ENCODE results near the gene ZNF205. TPM values are rescaled to one million over a fixed set of nuclear protein-coding genes. Genes with fewer than 3 reads are reported as not detected.

Gene ZNF205
- total and polyA plus RNA-seq, 2 of the 8 experiments (the other 6 are each of a cell fraction or from before 2014, with no cell fraction given), result 19.1 to 19.9 TPM

DNA sequence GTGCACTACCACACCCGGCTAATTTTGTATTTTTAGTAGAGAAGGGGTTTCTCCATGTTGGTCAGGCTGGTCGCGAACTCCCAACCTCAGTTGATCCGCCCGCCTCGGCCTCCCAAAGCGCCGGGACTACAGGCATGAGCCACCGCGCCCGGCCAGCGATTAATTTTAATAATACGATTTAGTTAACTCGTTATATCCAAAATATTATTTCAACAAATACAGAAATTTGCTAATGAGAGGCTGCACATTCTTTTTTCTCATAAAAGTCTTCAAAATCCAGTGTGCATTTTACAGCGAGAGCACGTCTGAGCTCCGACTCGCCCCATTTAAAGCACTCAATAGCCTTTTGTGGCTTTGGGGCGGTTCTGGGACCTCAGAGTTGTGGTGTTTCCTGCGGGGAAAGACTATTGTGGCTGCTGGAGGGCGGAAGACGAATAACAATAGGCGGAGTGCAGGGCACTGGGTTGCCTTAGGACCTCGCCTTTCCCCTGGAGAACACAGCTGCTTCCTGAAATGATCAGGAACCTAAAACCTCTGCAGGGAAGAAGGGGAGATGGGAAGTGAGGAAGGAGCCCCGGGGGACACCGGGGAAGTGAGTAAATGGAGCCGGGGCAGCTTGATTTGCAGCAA, 10.4 kb upstream of the ZNF205 start:
- H2BK15ac ChIP-seq (ENCODE audit: low read length), result no peak overlapping the region
- H4K5ac ChIP-seq (ENCODE audit: insufficient read length, low read depth, low read length), result no peak overlapping the region
- no peak overlapping the region for H2BK120ac ChIP-seq (replicated peaks; ENCODE audit: low read depth, low read length)
- H3K9me3 ChIP-seq (ENCODE audit: insufficient read depth in 2 of 2, low read depth in 1 of 2, low read length in 1 of 2), result no peaks in the 10 kb centered on the region
- peaks cover 6 to 20% of the 10 kb centered on the region in 2 experiments; a peak in 3 of 4 replicates for H3K79me2 ChIP-seq (ENCODE audit: control insufficient read depth in 1 of 2, insufficient read depth in 2 of 2, low read length in 2 of 2)
- H3K14ac ChIP-seq (ENCODE audit: insufficient read length), result no peak overlapping the region
- H3K4me2 ChIP-seq (ENCODE audit: insufficient read depth in 1 of 2, low read depth in 2 of 2, low read length in 2 of 2), result peak overlapping the region; percentile 36 to 82; a peak in 3 of 4 replicates
- peak in 1 of 2 experiments; percentile 61 for DNase-seq (ENCODE audit: low read depth in 1 of 2, low spot score in 2 of 2)
- H2BK5ac ChIP-seq (ENCODE audit: low read depth, low read length), result no peak overlapping the region; the same call in 1 of the 2 replicates
- peaks cover 18% of the 10 kb centered on the region for H3K23me2 ChIP-seq (ENCODE audit: low read depth, low read length)
- no peaks in the 10 kb centered on the region for H4K20me1 ChIP-seq (replicated peaks in 1 of 2; ENCODE audit: control insufficient read depth in 1 of 2, insufficient read depth in 2 of 2, low read length in 2 of 2)
- no peak overlapping the region for H3K9ac ChIP-seq (replicated peaks in 1 of 4; ENCODE audit: extremely low read depth in 1 of 4, low read depth in 3 of 4, low read length in 3 of 4)
- no peak for FAIRE-seq
- H2AFZ ChIP-seq (ENCODE audit: low read length), result no peak overlapping the region
- no peak overlapping the region for H3K18ac ChIP-seq (ENCODE audit: extremely low read depth, low read length)
- H3K27me3 ChIP-seq (replicated peaks in 1 of 4; ENCODE audit: control insufficient read depth in 3 of 4, extremely low read depth in 1 of 4, insufficient read depth in 3 of 4, low read length in 3 of 4), result no peaks in the 10 kb centered on the region
- no peak overlapping the region for H2BK12ac ChIP-seq (ENCODE audit: low read depth, low read length)
- peaks cover 0 to 5% (median 0%) of the 10 kb centered on the region in 4 experiments; a peak in 1 of 8 replicates for H3K36me3 ChIP-seq (ENCODE audit: control insufficient read depth in 2 of 4, insufficient read depth in 4 of 4, low read length in 3 of 4)
- peaks cover 10 to 23% (median 15%) of the 10 kb centered on the region in 4 experiments for H3K4me1 ChIP-seq (replicated peaks in 1 of 4; ENCODE audit: control insufficient read depth in 3 of 4, insufficient read depth in 4 of 4, low read length in 3 of 4)
- CTCF ChIA-PET (ENCODE audit: partially characterized antibody), result interaction anchor here (0.7 to 36.8 kb wide), 13 partner anchors 9 to 90 kb away, joined by 3 to 619 read pairs (median 4); partner anchors contain the start of genes IL32, ZNF205 and ZNF213
- POLR2A ChIA-PET (ENCODE audit: partially characterized antibody), result interaction anchor here (0.8 to 15.4 kb wide), 22 partner anchors 8 to 946 kb away, joined by 3 to 169 read pairs (median 4); partner anchors contain the start of genes CLDN6, HCFC1R1, IL32 and THOC6
- H3K27ac ChIP-seq (ENCODE audit: low read depth, low read length), result no peak overlapping the region
- peak overlapping the region; percentile 36 for H3K56ac ChIP-seq (replicated peaks; ENCODE audit: insufficient read length, low read depth, low read length)
- no peak overlapping the region for H2BK20ac ChIP-seq (ENCODE audit: low read length)
- H3K23ac ChIP-seq (ENCODE audit: insufficient read length), result no peak overlapping the region
- H4K91ac ChIP-seq (replicated peaks; ENCODE audit: insufficient read length, low read length), result peak overlapping the region; percentile 18
- H3K79me1 ChIP-seq (ENCODE audit: low read depth, low read length), result no peaks in the 10 kb centered on the region
- H4K8ac ChIP-seq (ENCODE audit: extremely low read depth, insufficient read depth, low read length), result peak overlapping the region; percentile 74; the same call in 1 of the 2 replicates
- peak overlapping the region in 2 of 4 experiments; percentile 19 to 30; a peak in 4 of 8 replicates for H3K4me3 ChIP-seq (ENCODE audit: extremely low read depth in 1 of 4, insufficient read depth in 2 of 4, low read depth in 3 of 4, low read length in 4 of 4)
- no peak overlapping the region for H2AK5ac ChIP-seq (ENCODE audit: low read depth, low read length)
- no peak overlapping the region for H3K4ac ChIP-seq (replicated peaks; ENCODE audit: insufficient read length, low read depth, low read length)
- WGBS, 2 experiments (ENCODE audit: extremely low coverage in 1 of 2, insufficient coverage in 1 of 2, insufficient read length in 1 of 2, insufficient replicate concordance in 2 of 2, low coverage in 1 of 2, low lambda C conversion rate in 2 of 2, missing lambda C conversion rate in 1 of 2), result 29% methylated on average over 27 of the region's 27 CpGs; no CpG with 5 or more reads in 1 of the 2 experiments
- TF ChIP-seq, protein P1, sequence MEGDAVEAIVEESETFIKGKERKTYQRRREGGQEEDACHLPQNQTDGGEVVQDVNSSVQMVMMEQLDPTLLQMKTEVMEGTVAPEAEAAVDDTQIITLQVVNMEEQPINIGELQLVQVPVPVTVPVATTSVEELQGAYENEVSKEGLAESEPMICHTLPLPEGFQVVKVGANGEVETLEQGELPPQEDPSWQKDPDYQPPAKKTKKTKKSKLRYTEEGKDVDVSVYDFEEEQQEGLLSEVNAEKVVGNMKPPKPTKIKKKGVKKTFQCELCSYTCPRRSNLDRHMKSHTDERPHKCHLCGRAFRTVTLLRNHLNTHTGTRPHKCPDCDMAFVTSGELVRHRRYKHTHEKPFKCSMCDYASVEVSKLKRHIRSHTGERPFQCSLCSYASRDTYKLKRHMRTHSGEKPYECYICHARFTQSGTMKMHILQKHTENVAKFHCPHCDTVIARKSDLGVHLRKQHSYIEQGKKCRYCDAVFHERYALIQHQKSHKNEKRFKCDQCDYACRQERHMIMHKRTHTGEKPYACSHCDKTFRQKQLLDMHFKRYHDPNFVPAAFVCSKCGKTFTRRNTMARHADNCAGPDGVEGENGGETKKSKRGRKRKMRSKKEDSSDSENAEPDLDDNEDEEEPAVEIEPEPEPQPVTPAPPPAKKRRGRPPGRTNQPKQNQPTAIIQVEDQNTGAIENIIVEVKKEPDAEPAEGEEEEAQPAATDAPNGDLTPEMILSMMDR (IDR thresholded peaks at IDR 0.05; ENCODE audit: control extremely low read depth in 1 of 3, insufficient read depth in 1 of 3, low read depth in 1 of 3, low read length in 3 of 3), result no peak
- TF ChIP-seq HDAC6 (IDR thresholded peaks at IDR 0.05; ENCODE audit: low read depth, low read length) (no peak), ASH2L (IDR thresholded peaks at IDR 0.05; ENCODE audit: low read length) (peak; percentile 51), TEAD4 (IDR thresholded peaks at IDR 0.05; ENCODE audit: low read depth, low read length) (no peak), FOSL1 (IDR thresholded peaks at IDR 0.05; ENCODE audit: insufficient read depth, low read depth, low read length) (no peak), BCL11A (IDR thresholded peaks at IDR 0.05; ENCODE audit: low read depth in 2 of 2, low read length in 2 of 2) (no peak), POLR2AphosphoS5 (IDR thresholded peaks at IDR 0.05; ENCODE audit: low read depth, low read length) (no peak), HDAC2 (IDR thresholded peaks at IDR 0.05; ENCODE audit: borderline replicate concordance in 1 of 2, low read depth in 2 of 2, low read length in 2 of 2) (no peak), SIN3A (conservative IDR thresholded peaks at IDR 0.05 in 1 of 2, IDR thresholded peaks at IDR 0.05 in 1 of 2; ENCODE audit: low read depth in 1 of 2, low read length in 2 of 2) (no peak)

Measured in H1 (cell line).